Midbrain (tissue), 1 donor: ENCODE data around the gene ADCY6.

Experiments
- DNase-seq: peaks from one replicate; lab custom pipeline; 2025; lab: John Stamatoyannopoulos, UW

The ADCY6 gene

GRCh38 chr12:48788854-48789775 is at the start of gene ADCY6:
Gene ADCY6, minus strand, starts transcription at chr12:48789089. Its CDS starts 5,655 bp downstream, at chr12:48783434.
- DNase-seq: peak; percentile 36

GRCh38 chr12:48838048-48838447 is 49.2 kb upstream of the ADCY6 start:
- DNase-seq: no peak

- no peak for DNase-seq
These were observed 43.6 kb upstream of the ADCY6 start for GRCh38 chr12:48832321-48833060.

- no peak for DNase-seq
These were observed 42.4 kb upstream of the ADCY6 start for GRCh38 chr12:48831257-48831656.

- DNase-seq: no peak
These were observed 40.1 kb upstream of the ADCY6 start for GRCh38 chr12:48828841-48829575.

GRCh38 chr12:48828293-48828692 is 39.4 kb upstream of the ADCY6 start:
- DNase-seq: no peak

- DNase-seq: no peak
These were observed 38.7 kb upstream of the ADCY6 start for GRCh38 chr12:48827513-48828096.

GRCh38 chr12:48827026-48827425 is 38.1 kb upstream of the ADCY6 start:
- DNase-seq: no peak

- no peak for DNase-seq
These were observed 37.4 kb upstream of the ADCY6 start for GRCh38 chr12:48826209-48826855.

GRCh38 chr12:48824905-48825304 is 36.0 kb upstream of the ADCY6 start:
- no peak for DNase-seq

GRCh38 chr12:48824112-48824511 is 35.2 kb upstream of the ADCY6 start:
- DNase-seq: no peak

- no peak for DNase-seq
These were observed 34.4 kb upstream of the ADCY6 start for GRCh38 chr12:48823281-48823680.

GRCh38 chr12:48822711-48823110 is 33.8 kb upstream of the ADCY6 start:
- DNase-seq: no peak

- no peak for DNase-seq
These were observed 33.2 kb upstream of the ADCY6 start for GRCh38 chr12:48822139-48822538.

- no peak for DNase-seq
These were observed 31.3 kb upstream of the ADCY6 start for GRCh38 chr12:48819986-48820725.

- no peak for DNase-seq
These were observed 30.1 kb upstream of the ADCY6 start for GRCh38 chr12:48818831-48819590.

GRCh38 chr12:48817873-48818830 is 29.3 kb upstream of the ADCY6 start, which contains the start of gene CACNB3:
Gene CACNB3, plus strand, starts transcription at chr12:48818496. Its CDS starts 434 bp downstream, at chr12:48818930.
- peak; percentile 23 for DNase-seq

GRCh38 chr12:48816143-48816854 is 27.4 kb upstream of the ADCY6 start:
- DNase-seq: no peak
